ENCODE results near the gene CBY3. TPM values are rescaled to one million over a fixed set of nuclear protein-coding genes. Genes with fewer than 3 reads are reported as not detected.

Gene CBY3
- not detected for total RNA-seq

DNA sequence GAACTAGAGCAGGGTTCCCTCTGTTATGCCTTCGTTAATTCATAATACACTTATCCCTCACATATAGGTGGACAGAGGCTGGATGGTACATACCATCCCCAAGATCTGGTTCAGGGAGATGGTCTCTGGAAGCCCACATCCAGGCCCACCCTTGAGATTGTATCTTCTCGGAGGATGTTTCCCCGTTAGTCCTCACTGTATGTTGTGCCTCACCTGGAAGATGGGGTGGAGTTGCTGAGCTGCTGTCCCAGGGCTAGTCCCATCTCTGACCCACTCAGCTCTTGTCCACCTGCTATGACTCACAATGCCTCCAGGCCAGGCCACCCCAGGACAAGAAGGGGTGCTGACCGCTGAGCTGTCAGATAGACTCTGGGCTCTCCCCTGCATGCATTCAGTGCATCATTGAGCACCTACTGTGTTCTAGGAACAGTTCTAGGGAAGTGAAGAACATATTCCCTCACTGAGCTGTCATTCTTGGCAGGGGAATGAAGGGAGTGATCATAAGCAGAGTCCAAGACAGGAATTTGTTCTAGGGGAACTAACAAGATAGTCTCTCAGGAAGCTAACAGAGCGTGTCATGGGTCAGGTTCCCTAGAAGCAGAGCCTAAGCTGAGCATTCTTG is at the start of gene CBY3:
Gene CBY3 (minus strand): TSS at position 255 of the 622 bp plus-strand sequence. CDS start 116 bp downstream, at position 139.
- TF ChIP-seq, protein P1, sequence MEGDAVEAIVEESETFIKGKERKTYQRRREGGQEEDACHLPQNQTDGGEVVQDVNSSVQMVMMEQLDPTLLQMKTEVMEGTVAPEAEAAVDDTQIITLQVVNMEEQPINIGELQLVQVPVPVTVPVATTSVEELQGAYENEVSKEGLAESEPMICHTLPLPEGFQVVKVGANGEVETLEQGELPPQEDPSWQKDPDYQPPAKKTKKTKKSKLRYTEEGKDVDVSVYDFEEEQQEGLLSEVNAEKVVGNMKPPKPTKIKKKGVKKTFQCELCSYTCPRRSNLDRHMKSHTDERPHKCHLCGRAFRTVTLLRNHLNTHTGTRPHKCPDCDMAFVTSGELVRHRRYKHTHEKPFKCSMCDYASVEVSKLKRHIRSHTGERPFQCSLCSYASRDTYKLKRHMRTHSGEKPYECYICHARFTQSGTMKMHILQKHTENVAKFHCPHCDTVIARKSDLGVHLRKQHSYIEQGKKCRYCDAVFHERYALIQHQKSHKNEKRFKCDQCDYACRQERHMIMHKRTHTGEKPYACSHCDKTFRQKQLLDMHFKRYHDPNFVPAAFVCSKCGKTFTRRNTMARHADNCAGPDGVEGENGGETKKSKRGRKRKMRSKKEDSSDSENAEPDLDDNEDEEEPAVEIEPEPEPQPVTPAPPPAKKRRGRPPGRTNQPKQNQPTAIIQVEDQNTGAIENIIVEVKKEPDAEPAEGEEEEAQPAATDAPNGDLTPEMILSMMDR (IDR thresholded peaks at IDR 0.05; ENCODE audit: low read depth), result no peak

DNA sequence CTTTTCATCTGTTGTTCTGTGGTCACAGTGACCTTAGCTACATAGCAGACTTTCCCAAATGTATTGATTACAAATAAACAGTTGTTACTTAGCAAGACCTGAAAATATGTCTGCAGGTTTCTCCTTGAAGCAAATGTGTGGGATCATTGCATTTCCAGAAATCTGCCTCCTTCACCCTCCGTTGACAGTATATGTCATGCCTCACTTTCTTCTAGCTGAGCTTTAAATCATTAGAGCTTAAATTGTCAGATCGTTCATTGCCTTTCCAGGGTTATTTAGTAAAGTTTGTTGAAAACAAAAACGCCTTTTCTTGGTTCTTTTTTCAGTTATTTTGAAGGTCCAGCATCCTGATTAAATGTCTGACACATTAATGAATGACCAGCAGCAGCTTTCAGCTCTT is 49.5 kb upstream of the CBY3 start:
- TF ChIP-seq, protein P1 (IDR thresholded peaks at IDR 0.05; ENCODE audit: low read depth), result no peak

DNA sequence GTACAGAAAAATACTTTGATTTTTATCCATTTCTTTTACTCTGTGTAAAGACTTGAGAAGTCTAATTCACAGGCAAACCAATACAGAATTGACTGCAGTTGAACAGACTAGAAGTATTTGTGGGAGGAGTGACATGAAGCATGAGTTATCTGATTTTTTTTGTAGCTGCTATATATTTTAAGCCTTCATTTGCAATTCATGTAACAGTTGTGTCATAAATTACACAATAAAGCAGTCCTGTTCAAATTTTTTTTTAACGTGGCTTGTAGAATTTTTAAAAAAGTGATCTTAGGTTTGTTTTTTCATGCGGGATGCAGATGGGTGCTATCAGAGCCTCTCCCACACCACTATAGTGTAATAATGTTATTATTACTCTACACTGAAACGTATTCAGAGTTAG is 48.9 kb upstream of the CBY3 start:
- TF ChIP-seq, protein P1 (IDR thresholded peaks at IDR 0.05; ENCODE audit: low read depth), result no peak

DNA sequence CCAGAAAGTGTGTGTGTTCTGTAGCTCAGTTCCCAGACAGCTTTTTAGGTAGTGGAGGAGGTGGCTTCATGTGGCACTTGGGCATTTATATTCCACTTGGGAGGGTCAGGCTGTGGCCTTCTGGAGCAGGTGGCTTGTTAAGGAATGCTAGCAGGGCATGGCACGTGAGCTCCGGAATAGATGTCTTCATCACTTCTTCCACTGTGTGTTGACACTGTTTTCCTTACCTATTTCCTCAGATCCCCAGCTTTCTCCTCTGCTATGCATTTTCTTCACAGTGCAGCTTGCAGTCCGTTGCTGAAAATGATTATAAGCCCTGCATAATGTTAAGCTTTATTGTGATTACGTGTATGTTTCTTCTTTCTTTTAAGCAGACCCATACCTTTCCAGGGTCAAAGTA is 48.5 kb upstream of the CBY3 start:
- TF ChIP-seq, protein P1 (IDR thresholded peaks at IDR 0.05; ENCODE audit: low read depth), result no peak

DNA sequence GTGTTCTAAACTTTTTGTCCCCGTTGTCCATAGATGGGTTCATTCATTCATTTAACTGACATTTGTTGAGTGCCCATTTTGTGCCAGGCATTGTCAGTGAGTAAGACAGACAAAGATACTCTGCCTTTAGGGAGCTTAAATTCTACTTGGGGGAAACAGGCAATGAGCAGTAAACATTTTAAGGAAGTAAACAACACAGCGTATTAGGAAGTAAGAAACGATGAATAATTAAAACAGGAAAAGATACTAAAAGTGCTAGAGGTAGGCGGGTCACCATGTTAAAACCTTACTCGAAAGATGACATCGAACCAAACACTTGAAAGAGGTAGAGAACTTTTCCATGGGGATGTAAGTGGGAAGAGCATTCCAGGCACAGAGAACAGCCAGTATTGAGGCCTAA is 46.3 kb upstream of the CBY3 start:
- TF ChIP-seq, protein P1 (IDR thresholded peaks at IDR 0.05; ENCODE audit: low read depth), result no peak

DNA sequence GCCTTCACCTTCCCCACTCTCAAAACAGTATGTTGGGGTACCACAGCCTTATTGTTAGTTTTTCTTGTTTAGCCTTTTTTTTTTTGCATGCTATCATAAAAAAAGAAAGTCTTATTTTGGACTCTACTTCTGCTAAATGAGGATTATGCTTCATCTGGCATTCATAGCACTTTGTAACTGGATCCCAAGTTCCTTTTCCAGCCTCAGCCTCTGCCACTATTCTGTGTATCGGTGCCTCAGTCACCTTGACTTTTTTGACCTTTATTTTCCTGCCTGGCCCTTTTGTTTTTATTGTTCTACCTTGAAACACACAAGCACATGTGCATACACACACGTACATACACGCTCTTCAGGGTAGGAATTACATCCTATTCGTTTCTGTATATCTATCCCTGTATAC is 43.3 kb upstream of the CBY3 start:
- TF ChIP-seq, protein P1 (IDR thresholded peaks at IDR 0.05; ENCODE audit: low read depth), result no peak

DNA sequence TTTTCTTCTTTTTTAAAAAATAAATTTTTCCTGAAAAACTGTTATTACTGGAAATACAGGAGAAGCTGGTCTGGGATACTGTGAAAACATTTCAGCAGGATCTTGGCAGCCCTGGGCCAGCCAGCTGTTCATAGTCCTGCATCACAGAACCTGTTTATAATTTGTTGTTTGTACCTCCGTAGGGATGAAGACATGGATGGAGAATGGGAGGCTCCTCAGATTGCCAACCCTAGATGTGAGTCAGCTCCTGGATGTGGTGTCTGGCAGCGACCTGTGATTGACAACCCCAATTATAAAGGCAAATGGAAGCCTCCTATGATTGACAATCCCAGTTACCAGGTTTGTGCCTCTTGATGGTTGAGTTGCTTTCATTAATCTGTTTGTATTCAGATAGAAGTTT is 39.4 kb upstream of the CBY3 start:
- TF ChIP-seq, protein P1 (IDR thresholded peaks at IDR 0.05; ENCODE audit: low read depth), result no peak

Data from subcutaneous adipose tissue (tissue), 4 donors.